ENCODE results near the gene RASAL2.

- TF ChIP-seq CTCF (IDR thresholded peaks at IDR 0.05 in 8 of 11, conservative IDR thresholded peaks at IDR 0.05 in 3 of 11) (no peak), POLR2AphosphoS5 (IDR thresholded peaks at IDR 0.05) (no peak), POLR2A (IDR thresholded peaks at IDR 0.05) (no peak)
Observed at GRCh38 chr1:178458203-178458602, 364.3 kb downstream of the RASAL2 start.

Data from spleen (tissue), 7 donors.